ENCODE measurements around the gene RAB25. TPM values are rescaled to one million over a fixed set of nuclear protein-coding genes. Genes with fewer than 3 reads are reported as not detected.

The RAB25 gene
- total RNA-seq, 2 experiments from 2014 or later = not detected

DNA sequence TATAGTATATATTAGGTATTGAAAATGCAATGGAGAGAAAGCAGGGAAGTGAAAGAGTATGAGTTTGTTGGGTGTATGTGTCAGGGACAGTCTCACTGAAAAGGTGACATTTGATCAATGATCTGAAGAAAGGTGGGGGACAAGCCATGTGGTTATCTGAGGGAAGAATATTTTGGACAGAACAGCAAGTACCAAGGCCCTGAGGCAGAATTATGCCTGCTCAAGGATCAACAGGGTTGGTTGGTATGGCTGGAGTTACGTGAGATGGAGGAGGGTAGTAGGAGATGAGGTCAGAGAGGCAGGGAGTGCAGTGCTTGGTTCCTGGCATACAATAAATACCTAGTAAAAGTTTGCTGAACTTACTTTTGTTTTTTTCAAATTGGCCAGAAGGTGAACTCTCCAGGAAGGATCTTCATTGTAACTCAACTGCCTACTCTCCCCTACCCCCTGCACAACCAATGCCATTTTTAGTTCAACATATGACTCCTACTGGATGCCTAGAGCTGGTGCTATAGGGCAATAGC is 4.6 kb upstream of the RAB25 start:
- Histone ChIP-seq H3K27ac (ENCODE audit: low read depth, low read length, poor library complexity, severe bottlenecking) (no peak overlapping the region), H4K20me1 (ENCODE audit: insufficient read depth, low read length) (no peaks in the 10 kb centered on the region), H3K4me2 (ENCODE audit: low read length) (peak overlapping the region; percentile 95; the same call in 1 of the 2 replicates), H3K4me3 (ENCODE audit: low read depth, low read length, poor library complexity, severe bottlenecking) (no peak overlapping the region), H3K9me3 (ENCODE audit: low read length) (no peaks in the 10 kb centered on the region), H2AFZ (ENCODE audit: low read length) (no peak overlapping the region), H3K36me3 (ENCODE audit: insufficient read depth, low read length) (peaks cover 4% of the 10 kb centered on the region; the same call in 1 of the 2 replicates), H3K9me2 (ENCODE audit: insufficient read depth, low read length) (no peaks in the 10 kb centered on the region), H3K79me2 (ENCODE audit: insufficient read depth, low read depth, low read length) (peaks cover 21% of the 10 kb centered on the region; the same call in 1 of the 2 replicates), H3K4me1 (ENCODE audit: insufficient read depth, low read length, poor library complexity, severe bottlenecking) (peaks cover 21% of the 10 kb centered on the region)
- no TSS peak for BruUV-seq (replicated peaks)
- TF ChIP-seq, protein P1, sequence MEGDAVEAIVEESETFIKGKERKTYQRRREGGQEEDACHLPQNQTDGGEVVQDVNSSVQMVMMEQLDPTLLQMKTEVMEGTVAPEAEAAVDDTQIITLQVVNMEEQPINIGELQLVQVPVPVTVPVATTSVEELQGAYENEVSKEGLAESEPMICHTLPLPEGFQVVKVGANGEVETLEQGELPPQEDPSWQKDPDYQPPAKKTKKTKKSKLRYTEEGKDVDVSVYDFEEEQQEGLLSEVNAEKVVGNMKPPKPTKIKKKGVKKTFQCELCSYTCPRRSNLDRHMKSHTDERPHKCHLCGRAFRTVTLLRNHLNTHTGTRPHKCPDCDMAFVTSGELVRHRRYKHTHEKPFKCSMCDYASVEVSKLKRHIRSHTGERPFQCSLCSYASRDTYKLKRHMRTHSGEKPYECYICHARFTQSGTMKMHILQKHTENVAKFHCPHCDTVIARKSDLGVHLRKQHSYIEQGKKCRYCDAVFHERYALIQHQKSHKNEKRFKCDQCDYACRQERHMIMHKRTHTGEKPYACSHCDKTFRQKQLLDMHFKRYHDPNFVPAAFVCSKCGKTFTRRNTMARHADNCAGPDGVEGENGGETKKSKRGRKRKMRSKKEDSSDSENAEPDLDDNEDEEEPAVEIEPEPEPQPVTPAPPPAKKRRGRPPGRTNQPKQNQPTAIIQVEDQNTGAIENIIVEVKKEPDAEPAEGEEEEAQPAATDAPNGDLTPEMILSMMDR (conservative IDR thresholded peaks at IDR 0.05; ENCODE audit: low read length) = no peak
- TF ChIP-seq EZH2phosphoT487 (IDR thresholded peaks at IDR 0.05; ENCODE audit: borderline replicate concordance, low read depth, low read length) = no peak
- no peak for DNase-seq (ENCODE audit: low spot score)
- ChIA-PET POLR2A (no interaction called here), CTCF (ENCODE audit: unreplicated experiment) (no interaction called here)
- intact Hi-C loops (cut with micrococcal nuclease; ENCODE audit: unreplicated experiment) = no loop called here

DNA sequence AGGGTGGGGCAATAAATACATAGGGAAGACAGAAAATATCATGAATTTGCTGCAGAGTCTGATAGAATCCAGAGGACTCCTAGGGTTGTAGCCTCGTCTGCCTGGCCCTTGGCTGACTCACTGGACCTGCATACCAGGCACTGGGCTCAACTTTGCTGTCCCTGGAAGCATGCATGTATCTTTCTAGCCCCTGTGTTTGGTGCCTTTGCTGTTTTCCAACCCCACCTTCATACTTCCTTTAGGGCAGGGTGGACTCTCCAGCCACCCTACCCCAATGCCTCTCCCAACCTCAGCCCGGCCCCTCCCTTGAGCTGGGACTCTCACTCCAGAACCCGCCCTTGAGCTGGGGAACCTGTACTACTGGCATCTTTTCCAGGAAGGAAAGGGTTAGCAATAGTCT is 1.2 kb downstream of the RAB25 start:
- no TSS peak for BruUV-seq (replicated peaks)
- TF ChIP-seq EZH2phosphoT487 (IDR thresholded peaks at IDR 0.05; ENCODE audit: borderline replicate concordance, low read depth, low read length) = no peak
- TF ChIP-seq, protein P1 (conservative IDR thresholded peaks at IDR 0.05; ENCODE audit: low read length) = no peak
- no peaks in the 10 kb centered on the region for H3K79me2 ChIP-seq (ENCODE audit: insufficient read depth, low read depth, low read length)
- H3K4me1 ChIP-seq (ENCODE audit: insufficient read depth, low read length, poor library complexity, severe bottlenecking) = no peaks in the 10 kb centered on the region
- no peaks in the 10 kb centered on the region for H4K20me1 ChIP-seq (ENCODE audit: insufficient read depth, low read length)
- H3K4me3 ChIP-seq (ENCODE audit: low read depth, low read length, poor library complexity, severe bottlenecking) = no peak overlapping the region
- H3K9me2 ChIP-seq (ENCODE audit: insufficient read depth, low read length) = no peaks in the 10 kb centered on the region
- no peak for DNase-seq (ENCODE audit: low spot score)
- no peak overlapping the region for H3K4me2 ChIP-seq (ENCODE audit: low read length)
- intact Hi-C loops (cut with micrococcal nuclease; ENCODE audit: unreplicated experiment) = no loop called here
- H2AFZ ChIP-seq (ENCODE audit: low read length) = no peak overlapping the region
- no peaks in the 10 kb centered on the region for H3K9me3 ChIP-seq (ENCODE audit: low read length)
- H3K36me3 ChIP-seq (ENCODE audit: insufficient read depth, low read length) = peaks cover 4% of the 10 kb centered on the region; the same call in 1 of the 2 replicates
- ChIA-PET CTCF (ENCODE audit: unreplicated experiment) (no interaction called here), POLR2A (interaction anchor here (0.7 kb wide), 1 partner anchor 79 kb away, joined by 4 read pairs; no protein-coding TSS in a partner anchor)
- no peak overlapping the region for H3K27ac ChIP-seq (ENCODE audit: low read depth, low read length, poor library complexity, severe bottlenecking)

DNA sequence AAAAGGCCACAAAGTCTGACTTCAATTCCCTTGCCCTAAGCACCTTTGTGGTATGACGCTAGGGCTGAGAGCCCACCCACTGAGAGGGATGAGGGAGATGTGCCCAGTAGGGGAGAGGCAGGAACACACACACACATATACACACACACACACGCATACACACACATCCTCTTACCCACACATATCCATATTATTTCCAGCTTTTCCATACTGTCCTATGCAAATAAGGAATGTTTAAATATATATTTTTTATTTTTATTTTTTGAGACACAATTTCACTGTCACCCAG is 3.0 kb downstream of the RAB25 start:
- no peak overlapping the region for H3K4me3 ChIP-seq (ENCODE audit: low read depth, low read length, poor library complexity, severe bottlenecking)
- H4K20me1 ChIP-seq (ENCODE audit: insufficient read depth, low read length) = no peaks in the 10 kb centered on the region
- POLR2A ChIA-PET = interaction anchor here (0.7 kb wide), 1 partner anchor 131 kb away, joined by 3 read pairs; no protein-coding TSS in a partner anchor
- no peaks in the 10 kb centered on the region for H3K4me1 ChIP-seq (ENCODE audit: insufficient read depth, low read length, poor library complexity, severe bottlenecking)
- H3K36me3 ChIP-seq (ENCODE audit: insufficient read depth, low read length) = no peaks in the 10 kb centered on the region
- CTCF ChIA-PET (ENCODE audit: unreplicated experiment) = no interaction called here
- H2AFZ ChIP-seq (ENCODE audit: low read length) = no peak overlapping the region
- TF ChIP-seq EZH2phosphoT487 (IDR thresholded peaks at IDR 0.05; ENCODE audit: borderline replicate concordance, low read depth, low read length) = no peak
- TF ChIP-seq, protein P1 (conservative IDR thresholded peaks at IDR 0.05; ENCODE audit: low read length) = no peak
- no peaks in the 10 kb centered on the region for H3K9me2 ChIP-seq (ENCODE audit: insufficient read depth, low read length)
- H3K79me2 ChIP-seq (ENCODE audit: insufficient read depth, low read depth, low read length) = no peaks in the 10 kb centered on the region
- no peaks in the 10 kb centered on the region for H3K9me3 ChIP-seq (ENCODE audit: low read length)
- no TSS peak for BruUV-seq (replicated peaks)
- DNase-seq (ENCODE audit: low spot score) = no peak
- no peak overlapping the region for H3K27ac ChIP-seq (ENCODE audit: low read depth, low read length, poor library complexity, severe bottlenecking)
- intact Hi-C loops (cut with micrococcal nuclease; ENCODE audit: unreplicated experiment) = no loop called here
- H3K4me2 ChIP-seq (ENCODE audit: low read length) = no peak overlapping the region
